Measurements from ENCODE around the gene MUSK. TPM values are rescaled to one million over a fixed set of nuclear protein-coding genes. Genes with fewer than 3 reads are reported as not detected.

Gene MUSK
- total RNA-seq, 1 experiment from 2014 or later, result not detected

DNA sequence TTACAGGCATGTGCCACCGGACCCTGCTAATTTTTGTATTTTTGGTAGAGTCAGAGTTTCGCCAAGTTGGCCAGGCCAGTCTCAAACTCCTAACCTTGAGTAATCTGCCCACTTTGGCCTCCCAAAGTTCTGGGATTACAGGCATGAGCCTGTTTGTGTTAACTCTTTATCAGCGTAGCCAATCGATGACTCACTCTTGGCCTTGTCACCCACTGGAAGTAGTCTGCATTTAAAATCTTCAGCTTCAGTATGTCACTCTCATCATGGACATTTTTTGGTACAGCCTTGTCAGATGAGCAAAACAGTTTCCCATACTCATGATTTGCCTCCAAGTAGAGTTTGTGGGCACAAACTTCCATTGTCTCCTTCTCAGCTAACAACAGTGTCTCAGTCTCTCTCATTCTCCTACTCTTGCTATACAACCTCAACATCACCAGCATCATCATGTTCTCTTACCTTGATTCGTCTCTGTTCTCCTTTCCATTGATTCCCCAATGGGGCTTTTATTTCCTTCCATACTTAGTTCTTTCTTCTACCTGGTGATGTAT, 22.5 kb downstream of the MUSK start:
- DNase-seq (ENCODE audit: low spot score), result peak; percentile 49

DNA sequence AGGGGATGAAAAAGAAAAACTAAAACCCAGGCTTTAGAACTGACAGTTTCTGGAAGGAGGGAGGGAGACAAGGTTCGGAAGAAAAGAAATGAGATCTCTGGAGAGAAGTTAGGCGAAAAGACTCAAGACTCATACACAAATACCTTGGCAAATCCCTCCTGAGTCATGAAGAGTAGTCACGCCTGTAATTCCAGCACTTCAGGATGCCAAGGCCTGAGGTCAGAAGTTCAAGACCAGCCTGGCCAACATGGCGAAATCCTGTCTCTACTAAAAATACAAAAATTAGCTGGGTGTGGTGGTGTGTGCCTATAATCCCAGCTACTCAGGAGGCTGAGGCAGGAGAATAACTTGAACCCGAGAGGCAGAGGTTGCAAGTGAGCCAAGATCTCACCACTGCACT, 27.3 kb downstream of the MUSK start:
- peak; percentile 57 for DNase-seq (ENCODE audit: low spot score)

DNA sequence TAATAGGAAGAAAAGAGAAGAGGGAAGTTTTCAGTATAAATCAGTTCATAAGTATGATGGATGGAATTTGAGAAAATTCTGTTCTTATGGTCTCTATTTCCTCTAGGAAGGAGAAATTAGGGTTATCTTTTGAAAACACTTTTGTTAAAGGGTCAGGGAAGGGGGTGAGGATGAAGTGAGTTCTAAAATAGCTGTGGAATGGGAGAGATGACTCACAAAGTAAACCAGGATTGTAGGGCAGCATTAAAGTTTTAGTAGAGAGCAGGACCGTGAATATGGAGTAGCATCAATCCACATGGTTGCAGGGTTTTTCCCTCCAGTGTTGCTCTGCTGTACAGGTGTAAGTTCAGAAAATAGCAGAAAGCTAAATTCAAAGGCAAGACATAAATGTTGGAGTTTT, 32.4 kb downstream of the MUSK start:
- DNase-seq (ENCODE audit: low spot score), result no peak

DNA sequence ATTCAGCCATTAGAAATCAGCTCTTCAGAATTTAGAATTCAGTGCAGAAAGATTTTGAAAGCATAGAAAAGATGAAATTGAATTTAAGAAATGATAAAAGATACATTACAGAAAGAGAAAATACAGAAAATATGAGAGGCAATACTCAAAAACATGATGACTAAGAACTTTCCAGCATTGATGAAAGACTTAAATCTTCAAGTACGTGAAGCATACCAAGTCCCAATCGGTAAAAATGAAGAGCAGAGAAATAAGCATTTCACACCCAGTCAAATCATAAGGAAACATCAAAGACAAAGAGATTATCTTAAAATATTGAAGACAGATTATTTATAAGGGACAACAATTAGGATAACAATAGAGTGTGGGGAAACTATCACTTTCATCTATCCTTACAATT, 35.1 kb downstream of the MUSK start:
- no peak for DNase-seq (ENCODE audit: low spot score)

DNA sequence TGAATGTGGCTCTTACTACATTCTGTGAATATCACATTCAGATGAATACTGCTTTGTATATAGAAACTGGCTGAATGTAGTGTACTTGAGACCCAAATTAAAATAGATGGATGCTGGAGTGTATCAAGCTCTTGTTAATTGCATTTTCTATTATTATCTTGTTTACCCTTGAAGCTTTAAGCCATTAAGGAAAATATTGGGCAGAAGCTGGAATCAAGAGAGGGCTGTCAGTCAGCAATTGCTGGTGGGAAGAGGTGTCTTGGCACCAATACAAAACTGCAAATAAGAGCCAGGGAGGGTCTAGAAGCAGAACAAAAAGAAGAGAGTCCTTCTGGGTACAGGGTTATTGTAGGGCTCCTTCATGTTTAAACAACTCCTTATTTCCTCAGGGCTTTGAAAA, 38.8 kb downstream of the MUSK start:
- no peak for DNase-seq (ENCODE audit: low spot score)

DNA sequence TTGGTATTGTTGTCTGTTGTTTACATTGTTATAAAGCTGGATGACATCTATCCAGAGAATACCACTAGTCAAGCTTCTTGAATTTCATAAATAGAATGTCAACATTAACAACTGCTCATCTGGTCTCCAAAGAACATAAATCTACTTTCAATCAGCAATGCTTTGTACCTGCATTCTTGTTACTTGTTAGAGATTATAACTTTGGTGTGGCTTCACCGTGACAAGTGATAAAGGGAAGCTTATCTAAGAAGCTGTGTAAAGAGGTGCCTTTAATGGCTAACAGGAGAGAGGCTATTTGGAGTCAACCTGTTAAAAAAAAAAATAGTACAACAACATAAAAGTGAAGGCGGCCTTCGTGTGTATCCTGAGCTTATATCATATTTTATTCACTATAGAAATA, 41.8 kb downstream of the MUSK start:
- DNase-seq (ENCODE audit: low spot score), result no peak

DNA sequence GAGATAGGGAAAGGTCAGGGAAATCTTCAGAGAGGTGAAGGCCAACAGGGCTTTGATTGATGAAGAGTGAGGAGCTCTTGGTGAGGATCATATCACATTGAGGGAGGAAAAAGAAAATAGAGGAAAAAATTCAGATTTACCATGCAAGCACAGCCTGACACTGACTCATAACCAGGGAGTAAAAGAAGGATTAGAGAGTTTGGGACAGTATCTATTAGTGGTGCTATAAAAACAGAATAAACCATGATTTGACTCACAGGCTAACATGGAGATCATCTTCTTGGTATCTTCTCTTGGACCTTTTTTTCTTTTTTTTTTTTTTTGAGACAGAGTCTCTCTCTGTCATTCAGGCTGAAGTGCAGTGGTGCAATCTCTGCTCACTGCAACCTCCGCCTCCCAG, 44.4 kb downstream of the MUSK start:
- no peak for DNase-seq (ENCODE audit: low spot score)

DNA sequence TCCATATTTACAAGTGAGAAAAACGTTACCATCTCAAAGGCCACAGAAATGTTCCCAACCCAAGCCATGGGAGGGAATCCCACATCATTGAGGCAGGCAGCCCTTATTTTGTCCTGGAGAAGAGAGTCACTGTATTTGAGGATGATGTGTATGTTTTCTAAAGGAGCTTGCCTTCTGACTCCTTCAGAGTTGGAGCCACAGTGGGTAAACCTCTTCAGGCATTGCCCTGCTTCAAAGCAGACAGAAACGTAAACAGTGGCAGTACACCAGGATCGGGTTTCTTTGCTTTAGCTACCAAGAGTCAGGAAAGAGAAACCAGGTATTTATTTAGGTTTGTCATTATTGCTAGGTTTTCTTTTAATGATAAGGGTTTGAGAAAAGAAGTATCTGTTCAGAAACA, 45.7 kb downstream of the MUSK start:
- peak; percentile 56 for DNase-seq (ENCODE audit: low spot score)

DNA sequence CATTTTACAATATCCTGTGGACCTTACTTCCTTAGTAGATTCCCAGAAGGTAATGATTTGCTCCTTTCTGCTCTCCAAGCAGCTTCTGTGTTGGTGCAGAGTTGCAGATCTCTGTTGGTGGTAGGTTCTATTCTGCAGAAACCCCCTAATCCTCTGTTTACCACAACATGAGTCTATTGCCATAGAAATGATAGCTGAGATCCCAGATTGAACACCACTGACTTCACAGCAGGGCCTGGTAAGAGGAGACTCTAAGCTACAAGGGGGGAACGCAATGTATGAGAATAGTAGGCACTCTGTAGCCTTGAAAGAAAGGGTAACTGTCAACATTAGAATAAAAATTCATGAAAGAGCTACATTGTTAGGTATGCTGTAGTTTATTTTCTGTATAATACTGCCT, 59.5 kb downstream of the MUSK start:
- DNase-seq (ENCODE audit: low spot score), result no peak

DNA sequence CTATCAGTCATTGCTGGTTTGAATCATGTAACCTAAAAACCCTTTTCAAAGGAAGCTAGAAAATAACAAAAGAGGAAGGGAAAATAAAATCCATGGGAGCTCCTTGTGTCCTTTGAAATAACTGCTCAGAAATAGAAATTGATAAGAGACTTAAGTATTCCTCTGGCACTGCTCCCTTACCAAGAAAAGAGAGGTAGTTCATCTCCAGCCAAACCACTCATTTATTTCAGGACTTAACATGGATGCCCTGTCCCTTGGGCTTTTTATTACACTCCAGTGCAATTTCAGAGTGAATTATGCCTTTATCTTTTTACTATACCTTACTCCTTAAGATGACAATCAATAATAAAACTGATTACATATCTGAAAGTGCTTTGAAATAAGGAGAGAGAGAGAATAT, 61.0 kb downstream of the MUSK start:
- DNase-seq (ENCODE audit: low spot score), result no peak

DNA sequence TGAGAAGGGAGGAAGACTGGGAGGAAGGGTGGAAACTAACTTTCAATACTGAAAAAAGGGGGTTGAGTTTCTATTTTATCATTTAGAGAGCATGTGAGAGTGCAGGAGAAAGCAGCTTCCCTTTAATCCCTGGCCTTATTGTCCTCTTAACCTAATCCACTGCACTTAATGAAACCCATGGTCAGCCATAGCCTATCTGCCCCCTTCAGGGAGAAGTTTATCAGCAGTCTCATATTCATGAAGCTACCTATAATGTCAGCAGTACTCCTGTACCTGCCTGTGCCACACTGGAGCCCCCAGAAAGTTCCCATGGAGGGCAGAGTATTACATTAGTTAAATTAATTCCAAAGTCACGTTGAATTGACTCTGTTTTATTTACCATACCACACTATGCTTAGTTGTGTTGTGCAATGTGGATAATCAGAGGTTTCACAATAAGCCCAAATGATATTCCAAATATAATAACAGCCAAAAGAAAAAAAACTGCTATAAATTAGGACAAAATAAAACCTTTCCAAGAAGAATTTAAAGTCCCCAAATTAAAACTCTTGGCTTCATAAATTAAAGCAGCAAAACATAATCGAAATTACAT, 62.9 kb downstream of the MUSK start:
- no peak for DNase-seq (ENCODE audit: low spot score)

DNA sequence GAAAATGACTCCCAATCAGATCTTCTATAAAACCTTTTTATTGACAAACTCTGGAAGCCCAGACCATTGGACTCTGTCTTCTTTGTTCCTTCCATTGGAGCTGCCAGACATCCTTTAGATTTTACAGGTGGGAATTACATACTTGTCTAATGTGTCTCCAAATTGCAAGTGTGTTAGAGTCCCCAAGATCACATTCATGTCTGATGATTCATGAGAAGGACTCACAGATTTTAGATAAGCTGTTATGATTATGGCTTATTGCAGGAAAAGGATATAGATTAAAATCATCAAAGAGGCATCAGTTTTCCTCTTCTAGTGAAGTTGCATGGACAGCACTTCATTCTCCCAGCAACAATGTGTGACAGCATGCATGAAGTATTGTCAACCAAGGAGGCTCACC, 70.4 kb downstream of the MUSK start:
- DNase-seq (ENCODE audit: low spot score), result no peak

DNA sequence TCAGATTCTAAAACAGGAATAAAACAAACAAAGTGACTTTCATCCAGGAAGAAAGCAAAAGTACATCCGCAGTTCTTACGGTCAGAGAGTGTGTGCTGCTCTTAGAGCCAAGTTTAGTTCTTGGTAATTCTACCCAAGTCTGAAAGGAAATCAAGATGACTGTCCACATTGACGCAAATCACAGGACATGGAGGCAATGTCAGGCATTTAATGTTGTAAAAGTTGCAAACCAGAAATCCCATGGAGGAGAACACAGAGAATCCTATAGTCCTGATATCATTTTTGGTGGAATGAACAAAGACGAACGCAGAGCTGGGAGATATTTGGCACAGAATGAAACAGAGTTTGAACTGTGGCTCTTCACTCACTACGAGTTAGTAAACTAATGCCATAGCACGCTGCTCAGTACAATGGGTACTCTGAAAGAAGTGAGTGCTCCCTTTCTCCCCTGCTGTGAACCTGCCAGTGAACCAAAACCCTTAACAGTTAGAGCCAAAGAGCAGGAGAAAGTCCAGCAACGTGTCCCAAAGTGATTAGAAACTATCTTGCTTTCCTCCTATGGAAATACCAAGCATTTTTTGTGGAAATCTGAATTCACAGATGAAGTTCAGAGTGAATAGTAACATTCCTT, 74.3 kb downstream of the MUSK start:
- peak; percentile 19 for DNase-seq (ENCODE audit: low spot score)

DNA sequence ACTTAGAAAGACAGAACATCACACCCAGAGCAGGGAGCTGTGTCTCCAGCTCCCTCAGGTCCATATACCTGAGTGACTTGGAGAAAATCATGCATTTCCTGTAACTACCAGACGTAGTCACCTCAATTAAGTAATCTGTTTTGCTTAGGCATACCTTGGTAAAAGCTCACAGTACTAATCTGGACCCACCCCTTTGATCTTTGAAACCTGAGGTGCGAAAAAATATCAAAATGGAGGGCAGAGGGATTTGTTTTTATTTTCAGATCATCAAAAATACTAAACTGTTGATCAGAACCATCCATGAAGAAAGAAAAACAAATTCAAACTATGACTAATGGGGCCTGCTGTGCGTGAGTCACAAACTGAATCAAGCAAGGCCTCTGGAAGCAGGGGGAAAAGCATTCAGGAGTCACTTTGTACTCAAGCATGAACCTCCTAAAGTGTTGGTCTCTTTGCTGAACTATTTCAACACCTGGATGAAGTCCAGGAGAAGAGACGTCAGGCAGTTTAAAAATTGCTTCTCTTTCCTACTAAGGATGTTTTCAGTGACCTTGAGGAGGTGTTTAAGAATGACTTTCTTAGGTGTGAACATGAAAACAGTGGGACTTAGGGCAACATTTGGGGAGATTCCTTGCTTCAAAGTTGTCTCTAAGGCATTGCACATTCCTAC, 76.3 kb downstream of the MUSK start:
- peak; percentile 88 for DNase-seq (ENCODE audit: low spot score)

DNA sequence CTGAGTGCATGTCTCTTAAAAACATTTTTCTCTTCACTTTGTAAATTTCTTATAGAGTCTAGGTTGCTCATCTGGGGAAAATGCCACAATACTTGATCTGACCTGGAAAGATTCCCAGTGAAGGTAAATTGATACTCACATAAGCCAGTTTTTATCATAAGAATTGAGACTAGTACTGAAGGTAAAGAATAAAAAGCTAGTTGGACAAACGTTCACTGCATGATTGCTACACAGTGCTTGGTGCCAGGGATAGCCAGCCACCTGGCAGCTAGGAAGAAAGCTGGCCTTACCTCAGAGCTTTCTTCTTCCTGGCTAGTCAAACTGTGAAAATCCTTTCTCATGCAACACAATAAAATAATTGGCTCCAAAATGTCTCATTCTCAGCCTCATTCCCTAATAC, 77.1 kb downstream of the MUSK start:
- peak; percentile 12 for DNase-seq (ENCODE audit: low spot score)

DNA sequence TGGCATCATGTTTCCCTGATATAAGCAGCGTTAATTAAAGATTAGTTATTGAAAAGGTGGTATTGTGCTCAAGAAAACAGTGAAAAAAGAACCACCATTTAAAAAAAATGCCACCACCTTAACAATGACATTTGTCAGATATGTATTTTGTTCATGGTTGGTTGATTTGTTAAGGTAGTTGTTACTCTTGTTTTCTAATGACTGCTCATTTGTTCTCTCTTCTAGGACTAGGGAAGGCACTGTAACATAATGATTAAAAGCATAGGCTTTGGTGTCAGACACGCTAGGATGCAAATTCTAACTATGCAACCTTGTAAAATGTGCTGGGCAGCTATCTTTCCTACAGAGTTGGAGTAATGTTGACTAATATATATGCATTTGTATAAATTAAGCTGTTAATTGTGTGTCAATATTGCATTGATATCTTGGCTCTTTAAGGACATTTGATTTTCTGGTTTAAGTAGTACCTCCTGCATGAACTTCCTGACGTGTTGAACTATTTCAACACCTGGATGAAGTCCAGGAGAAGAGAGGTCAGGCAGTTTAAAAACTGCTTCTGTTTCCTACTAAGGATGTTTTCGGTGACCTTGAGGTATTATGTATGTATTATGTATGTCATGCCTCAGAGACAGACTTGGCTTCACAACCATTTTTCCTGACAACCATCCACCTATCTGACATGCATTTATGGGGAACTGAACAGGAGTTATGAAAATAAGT, 77.8 kb downstream of the MUSK start:
- DNase-seq (ENCODE audit: low spot score), result no peak

DNA sequence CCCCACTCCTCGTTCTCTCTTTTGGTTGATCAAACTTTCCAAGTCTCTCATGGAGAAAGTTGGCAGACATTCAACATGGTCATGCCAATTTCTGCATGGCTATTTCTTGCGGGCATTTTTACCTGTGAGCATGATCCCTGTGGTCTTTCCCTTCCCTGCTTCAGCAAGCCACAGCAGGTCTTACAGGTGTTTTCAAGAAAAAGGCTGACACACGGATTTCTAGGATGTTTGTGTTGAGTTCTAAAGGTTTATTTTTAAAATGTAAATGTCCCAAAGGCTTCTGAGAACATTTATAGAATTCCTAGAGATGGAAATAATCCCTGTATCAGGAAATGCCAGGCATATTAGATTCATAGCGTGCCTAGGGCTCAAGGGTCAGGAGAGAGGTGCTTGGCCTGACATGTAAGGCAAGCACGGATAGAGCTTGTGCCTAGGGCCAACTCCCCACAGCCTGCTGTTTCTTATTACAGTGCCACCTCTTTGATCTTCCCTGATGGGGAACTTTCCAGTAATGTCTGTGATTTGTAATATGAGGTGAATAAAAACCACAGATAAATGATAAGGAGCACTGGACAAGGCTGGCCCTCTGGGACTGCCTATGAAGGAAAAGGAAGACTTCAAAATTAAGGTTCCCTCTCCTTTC, 79.8 kb downstream of the MUSK start:
- DNase-seq (ENCODE audit: low spot score), result no peak

DNA sequence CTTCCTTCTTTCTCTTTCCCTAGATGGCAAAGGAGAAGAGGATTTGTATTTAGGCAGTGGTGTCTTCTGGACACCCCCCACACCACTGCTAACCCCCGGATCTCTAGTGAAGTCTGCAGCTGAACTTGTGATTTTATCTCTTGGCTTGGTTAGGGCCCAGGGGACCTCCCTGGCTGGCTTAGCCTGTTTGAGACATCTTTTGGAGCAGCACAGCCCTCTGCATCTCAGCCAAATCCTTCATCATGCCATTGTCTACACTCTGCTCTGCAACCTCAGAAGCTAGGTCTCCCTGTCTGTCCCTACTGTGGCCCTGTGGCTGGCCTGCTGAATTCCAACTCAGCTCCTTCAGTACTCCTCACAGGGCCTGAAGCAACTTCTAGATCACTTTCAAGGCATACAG, 81.7 kb downstream of the MUSK start:
- DNase-seq (ENCODE audit: low spot score), result no peak

DNA sequence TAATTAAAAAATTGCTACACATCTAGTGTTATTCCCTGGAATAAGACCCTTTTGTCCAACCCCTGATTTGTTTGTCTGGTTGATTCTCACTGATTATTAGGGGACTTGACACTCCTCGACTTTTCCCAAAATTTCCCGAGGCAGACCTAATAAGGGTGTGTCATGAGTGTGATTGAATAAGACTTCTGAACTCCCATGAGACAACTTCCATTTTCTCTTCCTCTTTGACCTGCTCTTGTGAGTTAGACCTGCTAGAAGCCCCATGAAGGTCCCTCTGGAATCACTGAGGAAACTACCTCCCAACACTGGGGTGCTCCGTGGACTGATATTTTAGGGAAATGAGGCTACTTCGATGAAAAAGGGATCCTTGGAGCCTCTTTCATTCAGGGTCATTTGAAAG, 83.4 kb downstream of the MUSK start:
- no peak for DNase-seq (ENCODE audit: low spot score)

DNA sequence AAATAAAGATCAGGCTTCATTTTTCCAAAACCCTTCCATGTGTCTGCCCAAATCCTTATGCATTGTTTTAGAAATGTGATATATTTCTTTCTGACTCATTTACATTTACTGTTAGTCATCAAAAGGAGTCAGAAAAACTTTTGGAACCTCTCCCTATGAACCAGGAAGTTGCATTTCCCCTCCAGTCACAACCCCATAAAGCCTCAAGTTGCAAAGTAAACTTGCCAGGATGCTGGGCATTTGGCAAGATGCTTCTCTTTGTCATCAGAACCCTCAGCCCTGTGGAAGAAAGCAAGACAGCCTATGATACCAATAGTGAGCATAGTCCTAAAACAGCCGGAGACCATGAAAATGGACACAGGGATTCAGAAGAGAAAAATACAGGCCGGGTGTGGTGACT, 84.2 kb downstream of the MUSK start:
- peak; percentile 90 for DNase-seq (ENCODE audit: low spot score)

DNA sequence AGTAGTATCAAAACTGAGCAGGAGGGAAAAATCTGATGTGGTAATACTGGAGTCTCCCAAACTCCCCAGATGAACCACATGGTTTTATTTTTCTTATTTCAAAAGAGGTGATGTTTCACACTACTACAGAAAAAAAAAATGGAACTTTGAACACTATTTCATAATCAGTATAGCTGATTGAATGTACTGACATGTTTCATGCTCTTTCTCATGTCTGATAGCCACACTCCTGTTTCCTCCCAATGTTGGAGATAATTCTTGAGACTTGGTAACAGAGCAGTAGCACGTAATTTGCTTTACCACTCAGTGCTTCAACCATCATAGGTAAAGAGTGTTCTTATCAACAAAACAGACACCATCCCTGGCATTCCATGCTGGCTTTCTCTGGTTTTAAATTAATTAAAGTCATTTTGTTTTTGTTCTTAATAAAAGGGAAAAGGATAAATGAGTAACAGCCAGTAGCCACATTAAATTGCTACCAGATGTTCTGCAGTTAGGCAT, 85.2 kb downstream of the MUSK start:
- DNase-seq (ENCODE audit: low spot score), result no peak

DNA sequence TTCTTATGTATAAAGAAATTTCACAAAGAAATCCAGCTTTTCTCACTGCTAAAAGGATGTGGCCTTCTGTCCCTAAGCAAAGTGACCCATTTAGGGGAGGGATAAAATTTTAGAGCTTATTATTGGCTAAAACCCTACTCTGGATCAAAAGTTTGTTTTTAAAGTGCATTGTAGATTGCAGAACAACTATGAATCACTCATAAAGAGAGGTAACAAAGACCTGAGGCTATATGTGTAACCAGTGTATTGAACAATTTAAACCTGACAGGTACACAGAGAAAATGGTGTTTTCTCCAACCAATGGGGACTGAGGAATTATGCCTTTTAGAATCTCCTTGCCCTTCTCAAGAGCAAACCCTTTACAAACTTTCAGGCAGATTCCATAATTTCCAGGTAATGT, 86.6 kb downstream of the MUSK start:
- no peak for DNase-seq (ENCODE audit: low spot score)

Data from H4 (cell line).